K562 (cell line): ENCODE measurements around the gene CUX1. TPM values are rescaled to one million over a fixed set of nuclear protein-coding genes. Genes with fewer than 3 reads are reported as not detected.

ENCODE experiments used
- ATAC-seq: fragments of 200-7000 bp; cut with Tn5 transposase; 3 replicates; pipeline ENCODE4 v1.9.1; 2020; ENCODE audit warnings: moderate library complexity
- BruUV-seq: library from RNA; stranded (reverse); fragments of 400-500 nt; replicated peaks from 2 replicates; lab custom pipeline; 2021; lab: Mats Ljungman, UMichigan
- CTCF ChIA-PET: fragments of 300-600 bp; formaldehyde crosslinking; extraction: SDS; loops from one replicate; lab custom pipeline; 2021; ENCODE audit warnings: low intra/inter-chr PET ratio; lab: Yijun Ruan, JAX
- POLR2A ChIA-PET: fragments of 300-600, 350-650 bp; sonication (Branson Sonifier 250); formaldehyde crosslinking; extraction: SDS; loops from one replicate; lab custom pipeline; 2021; ENCODE audit warnings: antibody characterized with exemption, inconsistent platforms; lab: Yijun Ruan, JAX
- DNase-seq, 4 experiments: peaks; one replicate each; pipeline versions ENCODE4 v3.0.0 to v3.0.0-alpha.2; 2011 to 2018; ENCODE audit warnings: low spot score in 3 of 4, mixed read lengths in 3 of 4; ENCODE audit errors: extremely low read depth in 1 of 4
- FAIRE-seq: peaks from 2 replicates; lab custom pipeline; 2011; peaks lifted over from hg19 to GRCh38; lab: Jason Lieb, UNC
- H2AFZ ChIP-seq: 2 replicates; pipeline ENCODE4 v1.6.0; 2011; ENCODE audit warnings: low read depth, low read length, control low read depth, inconsistent platforms
- H3K27ac ChIP-seq: fragments of 200-600 bp; 3 replicates; pipeline ENCODE4 v1.8.0; 2011; ENCODE audit warnings: low read depth, mild to moderate bottlenecking, control low read depth, inconsistent platforms, low read length, moderate library complexity, mixed read lengths; ENCODE audit errors: extremely low read depth
- H3K27me3 ChIP-seq, 2 experiments: fragments of 300-600 bp in 1 of 2; 2 replicates in 1 of 2; 3 replicates in 1 of 2; pipeline versions ENCODE4 v1.6.0 to v1.8.0; 2011; ENCODE audit warnings: inconsistent platforms in 2 of 2, low read length in 2 of 2, mild to moderate bottlenecking in 1 of 2, mixed read lengths in 1 of 2, moderate library complexity in 1 of 2; ENCODE audit not compliant: control insufficient read depth in 2 of 2, insufficient read depth in 2 of 2
- H3K36me3 ChIP-seq: fragments of 300-600 bp; 3 replicates; pipeline ENCODE4 v1.8.0; 2011; ENCODE audit warnings: mild to moderate bottlenecking, low read length, inconsistent platforms; ENCODE audit not compliant: control insufficient read depth, insufficient read depth
- H3K4me1 ChIP-seq, 2 experiments: fragments of 200-600 bp in 1 of 2; replicated peaks in 1 of 2; 2 replicates in 1 of 2; 3 replicates in 1 of 2; pipeline versions ENCODE4 v1.5.1 to v1.8.0; 2011; ENCODE audit warnings: inconsistent platforms in 2 of 2, low read length in 2 of 2, mild to moderate bottlenecking in 1 of 2, mixed read lengths in 1 of 2, moderate library complexity in 1 of 2; ENCODE audit not compliant: control insufficient read depth in 2 of 2, insufficient read depth in 2 of 2
- H3K4me2 ChIP-seq: 2 replicates; pipeline ENCODE4 v1.6.1; 2011; ENCODE audit warnings: low read length, control low read depth, inconsistent platforms, mixed read lengths; ENCODE audit not compliant: insufficient read depth
- H3K4me3 ChIP-seq: fragments of 200-600 bp; sonication (generic), shearing (Covaris generic); 2 replicates; pipeline ENCODE4 v1.5.1; 2016; ENCODE audit warnings: control low read depth, inconsistent platforms
- H3K79me2 ChIP-seq: fragments of 200-600 bp; 3 replicates; pipeline ENCODE4 v1.8.0; 2011; ENCODE audit warnings: low read length, inconsistent platforms; ENCODE audit not compliant: control insufficient read depth, insufficient read depth
- H3K9ac ChIP-seq, 2 experiments: 2 replicates each; pipeline versions ENCODE4 v1.6.0 to v1.6.1; 2011; ENCODE audit warnings: low read depth in 2 of 2, low read length in 2 of 2, control low read depth in 1 of 2, inconsistent platforms in 1 of 2, mild to moderate bottlenecking in 1 of 2, mixed read lengths in 1 of 2; ENCODE audit not compliant: insufficient read depth in 1 of 2
- H3K9me1 ChIP-seq: one replicate; pipeline ENCODE4 v1.6.0; 2011; ENCODE audit warnings: inconsistent platforms, mild to moderate bottlenecking, low read length, moderate library complexity; ENCODE audit not compliant: control insufficient read depth, insufficient read depth
- H3K9me3 ChIP-seq: replicated peaks from 2 replicates; pipeline ENCODE4 v1.5.1; 2011; ENCODE audit warnings: low read depth, low read length, inconsistent platforms; ENCODE audit not compliant: control insufficient read depth, insufficient read depth
- H4K20me1 ChIP-seq: replicated peaks from 2 replicates; pipeline ENCODE4 v1.6.1; 2011; ENCODE audit warnings: low read length, inconsistent platforms, mixed read lengths; ENCODE audit not compliant: control insufficient read depth, insufficient read depth
- ADNP ChIP-seq: fragments of 200-800 bp; sonication (Bioruptor generic); IDR thresholded peaks from 2 replicates; pipeline ENCODE4 v1.6.1; 2016; ENCODE audit warnings: missing genetic modification characterization, missing compliant biosample characterization
- BHLHE40 ChIP-seq: IDR thresholded peaks from 2 replicates; pipeline ENCODE4 v1.6.1; 2011; ENCODE audit warnings: low read length, improper control_type of control experiment
- BRCA1 ChIP-seq, 2 experiments: fragments of 450-650 bp in 1 of 2; sonication (generic) in 1 of 2; formaldehyde crosslinking in 1 of 2; IDR thresholded peaks; 2 replicates each; pipeline versions ENCODE4 v1.5.0 to v1.6.1; 2017 to 2020; ENCODE audit warnings: mild to moderate bottlenecking in 1 of 2, missing genetic modification reagents in 1 of 2
- HMG20A ChIP-seq: fragments of 450-650 bp; formaldehyde crosslinking; conservative IDR thresholded peaks from 2 replicates; pipeline ENCODE4 v1.4.0; 2020; ENCODE audit warnings: mild to moderate bottlenecking, mixed read lengths
- KAT2B ChIP-seq: IDR thresholded peaks from one replicate; pipeline ENCODE4 v1.6.1; 2012; ENCODE audit warnings: low read depth, mild to moderate bottlenecking, control low read depth, inconsistent platforms, low read length, moderate library complexity
- KLF6 ChIP-seq: fragments of 250-450 bp; sonication (Bioruptor Pico); IDR thresholded peaks from 2 replicates; pipeline ENCODE4 v1.4.0; 2020; ENCODE audit warnings: mild to moderate bottlenecking, moderate library complexity, borderline replicate concordance
- MNT ChIP-seq, 2 experiments: fragments of 450-650 bp; conservative IDR thresholded peaks; 2 replicates each; pipeline ENCODE4 v1.6.1; 2017; ENCODE audit warnings: mild to moderate bottlenecking in 2 of 2, moderate library complexity in 2 of 2
- NCOA6 ChIP-seq: fragments of 450-650 bp; IDR thresholded peaks from 2 replicates; pipeline ENCODE4 v1.6.1; 2017; ENCODE audit warnings: mild to moderate bottlenecking
- NR2C1 ChIP-seq, 2 experiments: fragments of 450-650 bp; IDR thresholded peaks; 2 replicates each; pipeline ENCODE4 v1.6.1; 2017; ENCODE audit warnings: mild to moderate bottlenecking in 2 of 2, antibody characterized with exemption in 1 of 2, inconsistent platforms in 1 of 2, missing compliant biosample characterization in 1 of 2, missing genetic modification characterization in 1 of 2
- POLR2H ChIP-seq: IDR thresholded peaks from 2 replicates; pipeline ENCODE4 v1.6.1; 2016; ENCODE audit warnings: missing genetic modification characterization, low read depth, mild to moderate bottlenecking, control low read depth, missing compliant biosample characterization, moderate library complexity
- SFPQ ChIP-seq: fragments of 200-400 bp; formaldehyde crosslinking; IDR thresholded peaks from 2 replicates; pipeline ENCODE4 v1.6.1; 2017; ENCODE audit warnings: mild to moderate bottlenecking, low read depth, low read length, moderate library complexity
- SIN3B ChIP-seq: fragments of 450-650 bp; IDR thresholded peaks from 2 replicates; pipeline ENCODE4 v1.6.1; 2017; ENCODE audit warnings: low read depth, mild to moderate bottlenecking, moderate library complexity
- SMAD4 ChIP-seq: fragments of 250-450 bp; sonication (Bioruptor Pico); conservative IDR thresholded peaks from 2 replicates; pipeline ENCODE4 v1.8.0; 2021; ENCODE audit warnings: inconsistent platforms, mild to moderate bottlenecking, moderate library complexity
- STAT5B ChIP-seq: fragments of 250-450 bp; sonication (Bioruptor Pico); IDR thresholded peaks from 2 replicates; pipeline ENCODE4 v1.8.0; 2021; ENCODE audit warnings: mild to moderate bottlenecking, inconsistent platforms
- U2AF2 ChIP-seq: fragments of 200-400 bp; formaldehyde crosslinking; optimal IDR thresholded peaks from 2 replicates; pipeline ENCODE3; 2017; ENCODE audit warnings: low read depth, mild to moderate bottlenecking, low read length
- ZC3H8 ChIP-seq: fragments of 450-650 bp; IDR thresholded peaks from 2 replicates; pipeline ENCODE4 v1.6.1; 2017
- ZKSCAN1 ChIP-seq: fragments of 150-350 bp; IDR thresholded peaks from 2 replicates; pipeline ENCODE4 v1.6.1; 2016; ENCODE audit warnings: low read depth, low read length
- ZNF184 ChIP-seq: sonication (generic); formaldehyde crosslinking; IDR thresholded peaks from 2 replicates; pipeline ENCODE4 v1.5.0; 2020; ENCODE audit warnings: missing genetic modification reagents
- ZNF57 ChIP-seq: fragments of 450-650 bp; formaldehyde crosslinking; IDR thresholded peaks from 2 replicates; pipeline ENCODE4 v1.4.0; 2020; ENCODE audit warnings: mild to moderate bottlenecking, moderate library complexity
- ZNF584 ChIP-seq: fragments of 200-800 bp; sonication (Bioruptor generic); IDR thresholded peaks from 2 replicates; pipeline ENCODE4 v1.6.1; 2016; ENCODE audit warnings: low read depth, mild to moderate bottlenecking, missing genetic modification characterization, missing compliant biosample characterization
- WGBS: fragments of 100-300 bp; shearing (Covaris generic); methylation state at CpG from one replicate; pipeline ENCODE4 v1.1.6; 2016; ENCODE audit warnings: low coverage, mixed read lengths; ENCODE audit not compliant: insufficient coverage; ENCODE audit errors: missing lambda C conversion rate; 5-methylcytosine and 5-hydroxymethylcytosine counted together
- in situ Hi-C: fragments of 300-500 bp; cut with MboI; formaldehyde crosslinking; loops from 4 replicates; pipeline ENCODE4 v1.15.0; 2018; ENCODE audit warnings: inconsistent platforms, mixed read lengths
- intact Hi-C: fragments of 100-400 bp; cut with micrococcal nuclease; formaldehyde crosslinking; loops from 2 replicates; pipeline ENCODE4 v1.14.2; 2022
- polyA plus RNA-seq, 8 experiments: library from polyadenylated mRNA; depleted of rRNA in 4 of 8; stranded (reverse) in 5 of 8; unstranded in 3 of 8; fragments of >200 nt; fragmentation: Nextera tagmentation in 2 of 8; fragmentation: Illumina TruSeq in 1 of 8; extraction: Ambion mirVana in 2 of 8; extraction: Trizol in 1 of 8; gene quantifications; 2 replicates each; pipeline versions ENCODE4 v1.2.1 to v1.2.3, GENCODE V29; 2011 to 2014; ENCODE audit warnings: inconsistent platforms in 1 of 8, missing spikeins in 1 of 8
- total RNA-seq, 7 experiments: library from RNA; depleted of rRNA in 6 of 7; stranded (reverse); fragments of >200 nt in 6 of 7; fragmentation: Illumina TruSeq in 2 of 7; extraction: Trizol in 2 of 7; gene quantifications; 2 replicates each; pipeline versions ENCODE4 v1.2.1 to v1.2.3, GENCODE V29; 2011 to 2021; ENCODE audit warnings: low replicate concordance in 1 of 7

The CUX1 gene
- total and polyA plus RNA-seq, 9 of the 15 experiments (the other 6 are each of a cell fraction or from before 2014, with no cell fraction given) = 3.6 to 55.3 (median 25.2) TPM

GRCh38 chr7:102326157-102326889 is 508.9 kb downstream of the CUX1 start:
- Histone ChIP-seq H3K9me3 (no peaks in the 10 kb centered on the region), H3K4me1 (peaks cover 0 to 8% of the 10 kb centered on the region in 2 experiments; a peak in 2 of 5 replicates), H3K9me1 (no peaks in the 10 kb centered on the region), H3K4me3 (no peak overlapping the region), H3K4me2 (no peak overlapping the region), H2AFZ (no peak overlapping the region), H3K36me3 (no peaks in the 10 kb centered on the region), H3K27ac (no peak overlapping the region), H4K20me1 (0 out of 2 replicates have a peak, but pooled peaks cover 3% of the 10 kb centered on the region), H3K79me2 (no peaks in the 10 kb centered on the region), H3K27me3 (peaks cover 30 to 43% of the 10 kb centered on the region in 2 experiments; a peak in 4 of 5 replicates), H3K9ac (no peak overlapping the region)
- ATAC-seq (no peak), DNase-seq (no peak), FAIRE-seq (no peak)
- WGBS = 9% methylated on average over 11 of the region's 11 CpGs
- POLR2A ChIA-PET = no interaction called here
- no TSS peak for BruUV-seq
- intact Hi-C loops (no loop called here), in situ Hi-C loops (loop anchor here (5.0 kb wide), 1 partner anchor 56 kb away; no protein-coding TSS in a partner anchor)
- no peak for TF ChIP-seq STAT5B (CRISPR knock-in tag)
- no peak for TF ChIP-seq SFPQ
- no peak for TF ChIP-seq U2AF2
- TF ChIP-seq ZNF184 (CRISPR knock-in tag) = no peak
- TF ChIP-seq POLR2H (tag) = no peak
- no peak for TF ChIP-seq KLF6 (CRISPR knock-in tag)
- TF ChIP-seq HMG20A (CRISPR knock-in tag) = no peak
- TF ChIP-seq ZNF584 = no peak
- no peak for TF ChIP-seq KAT2B
- no peak for TF ChIP-seq BHLHE40
- TF ChIP-seq ZNF57 (CRISPR knock-in tag) = no peak
- no peak for TF ChIP-seq BRCA1 (IDR thresholded peaks at IDR 0.05)
- TF ChIP-seq BRCA1 (CRISPR knock-in tag; IDR thresholded peaks at IDR 0.05) = no peak
- no peak for TF ChIP-seq SIN3B
- no peak for TF ChIP-seq MNT (conservative IDR thresholded peaks at IDR 0.05)
- no peak for TF ChIP-seq ADNP (tag)
- TF ChIP-seq NCOA6 = no peak
- no peak for TF ChIP-seq ZKSCAN1
- no peak for TF ChIP-seq SMAD4 (CRISPR knock-in tag)
- TF ChIP-seq NR2C1 (IDR thresholded peaks at IDR 0.05) = no peak
- no peak for TF ChIP-seq NR2C1 (tag; IDR thresholded peaks at IDR 0.05)
- TF ChIP-seq ZC3H8 = no peak
- CTCF ChIA-PET = interaction anchor here (0.6 kb wide), 1 partner anchor 724 kb away, joined by 3 read pairs; no protein-coding TSS in a partner anchor
